Measurements from ENCODE around the gene TTC34. TPM values are rescaled to one million over a fixed set of nuclear protein-coding genes. Genes with fewer than 3 reads are reported as not detected.

Gene TTC34
- total and polyA plus RNA-seq, 2 of the 4 experiments (the other 2 are of a cell fraction): under 0.01 to 0.09 TPM

DNA sequence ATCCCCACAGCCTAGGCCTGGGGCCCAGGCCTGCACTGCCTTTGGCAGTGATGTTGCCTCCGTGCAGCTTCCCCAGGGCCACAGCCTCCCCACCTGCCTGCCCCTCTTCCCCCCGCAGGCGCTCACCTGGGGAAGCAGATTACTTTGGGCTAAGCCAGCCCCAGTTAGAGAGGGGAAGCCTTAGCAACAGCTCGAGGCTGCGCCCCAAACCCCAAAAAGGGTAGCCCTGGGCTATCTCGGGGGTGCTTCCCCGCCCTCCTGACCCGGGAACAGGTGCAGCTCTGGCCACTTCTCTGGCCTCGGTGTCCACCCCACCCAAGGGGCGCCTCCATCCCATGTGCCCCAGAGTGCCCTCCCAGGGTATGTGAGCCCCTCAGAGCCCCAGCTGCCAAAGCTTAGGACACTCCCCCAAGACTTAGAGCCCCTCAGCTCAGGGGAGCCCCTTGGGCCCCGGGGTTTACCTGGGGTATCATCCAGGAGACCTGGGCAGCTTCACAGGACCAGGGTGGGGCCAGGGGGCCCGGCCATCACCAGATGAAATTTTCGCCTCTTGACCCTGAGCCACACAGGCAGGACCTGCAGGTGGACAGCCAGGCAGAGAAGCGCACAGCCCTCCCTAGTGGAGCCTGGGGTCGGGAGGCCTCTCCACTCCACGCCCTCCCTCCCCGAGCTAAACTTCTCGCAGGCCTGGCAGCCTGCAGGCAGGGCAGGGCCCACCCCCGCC, 3.3 kb upstream of the TTC34 start:
- Histone ChIP-seq H3K18ac (ENCODE audit: low read depth, low read length) (no peak overlapping the region), H3K36me3 (ENCODE audit: control insufficient read depth, insufficient read depth, low read length) (no peaks in the 10 kb centered on the region), H3K4me1 (ENCODE audit: control insufficient read depth, insufficient read depth, low read length) (no peaks in the 10 kb centered on the region), H2BK15ac (ENCODE audit: low read depth, low read length) (no peak overlapping the region), H4K20me1 (ENCODE audit: insufficient read depth, low read length) (no peaks in the 10 kb centered on the region), H3K14ac (replicated peaks; ENCODE audit: low read depth, low read length) (no peak overlapping the region), H2BK20ac (ENCODE audit: low read depth, low read length) (no peak overlapping the region), H3K9me1 (ENCODE audit: insufficient read depth, low read length) (no peaks in the 10 kb centered on the region), H4K5ac (ENCODE audit: low read depth, low read length) (no peak overlapping the region), H3K23ac (ENCODE audit: low read depth, low read length) (no peak overlapping the region), H3K79me1 (ENCODE audit: low read depth in 1 of 2, low read length in 2 of 2) (no peaks in the 10 kb centered on the region), H3K27ac (ENCODE audit: insufficient read depth, low read length) (no peak overlapping the region), H4K91ac (ENCODE audit: insufficient read depth, low read depth, low read length) (no peak overlapping the region), H3K4me3 (ENCODE audit: insufficient read depth, low read depth, low read length) (no peak overlapping the region), H3K27me3 (ENCODE audit: control insufficient read depth, insufficient read depth, low read length) (no peaks in the 10 kb centered on the region), H4K8ac (ENCODE audit: low read depth in 2 of 2, low read length in 2 of 2) (no peak overlapping the region), H2BK120ac (ENCODE audit: low read depth, low read length) (no peak overlapping the region), H3K56ac (ENCODE audit: extremely low read depth, insufficient read depth, low read length) (no peak overlapping the region), H2BK5ac (ENCODE audit: low read depth, low read length, poor library complexity, severe bottlenecking) (no peak overlapping the region), H3K9me3 (ENCODE audit: control insufficient read depth, insufficient read depth, low read length) (peaks cover 71% of the 10 kb centered on the region), H3K4me2 (ENCODE audit: low read depth, low read length) (no peak overlapping the region), H2AK9ac (replicated peaks; ENCODE audit: low read depth, low read length, poor library complexity) (no peak overlapping the region), H2AFZ (replicated peaks; ENCODE audit: low read length, poor library complexity) (no peak overlapping the region), H2AK5ac (ENCODE audit: low read depth, low read length) (no peak overlapping the region), H3K4ac (ENCODE audit: low read depth, low read length) (no peak overlapping the region), H3K9ac (ENCODE audit: low read depth, low read length) (no peak overlapping the region)
- DNase-seq (no peak), ATAC-seq (ENCODE audit: low read depth) (no peak)
- no peak for TF ChIP-seq BHLHE40 (IDR thresholded peaks at IDR 0.05; ENCODE audit: low read depth, low read length)
- no peak for TF ChIP-seq SMC3 (IDR thresholded peaks at IDR 0.05; ENCODE audit: low read depth, low read length)
- TF ChIP-seq RAD21 (IDR thresholded peaks at IDR 0.05; ENCODE audit: low read length): no peak
- 100% methylated on average over 1 of the region's 19 CpGs; no CpG with 5 or more reads in 1 of the 2 experiments for WGBS, 2 experiments (ENCODE audit: extremely low coverage in 2 of 2, insufficient read length in 1 of 2)
- CTCF ChIA-PET: no interaction called here
- dilution Hi-C loops (cut with HindIII; ENCODE audit: low sequenced_read_pairs, unreplicated experiment): no loop called here
- intact Hi-C loops (cut with micrococcal nuclease): no loop called here
- in situ Hi-C loops (cut with MboI; ENCODE audit: low sequenced_read_pairs): no loop called here
- no TSS peak for BruUV-seq (replicated peaks)
- POLR2A ChIA-PET (ENCODE audit: unreplicated experiment): no interaction called here
